DOHH2 (cell line): ENCODE results near the gene SLC44A5.

ENCODE experiments used
- H3F3A ChIP-seq: fragments of 200-600 bp; sonication (generic), shearing (Covaris generic); 2 replicates; pipeline ENCODE4 v1.6.0; 2016; ENCODE audit warnings: antibody characterized with exemption, mild to moderate bottlenecking; ENCODE audit not compliant: control insufficient read depth, insufficient read depth
- H3K27ac ChIP-seq: fragments of 200-600 bp; sonication (generic); 2 replicates; pipeline ENCODE4 v1.5.1; 2014; ENCODE audit warnings: low read depth, mild to moderate bottlenecking, low read length, moderate library complexity
- H3K27me3 ChIP-seq: fragments of 200-600 bp; sonication (generic); 2 replicates; pipeline ENCODE4 v1.6.1; 2014; ENCODE audit warnings: mild to moderate bottlenecking, low read length, mixed read lengths; ENCODE audit not compliant: control insufficient read depth
- H3K36me3 ChIP-seq: fragments of 200-600 bp; sonication (generic); 2 replicates; pipeline ENCODE4 v1.6.1; 2014; ENCODE audit warnings: mild to moderate bottlenecking, low read length, moderate library complexity, mixed read lengths; ENCODE audit not compliant: control insufficient read depth
- H3K4me1 ChIP-seq: fragments of 200-600 bp; sonication (generic); 2 replicates; pipeline ENCODE4 v1.6.1; 2014; ENCODE audit warnings: mild to moderate bottlenecking, low read length, mixed read lengths; ENCODE audit not compliant: control insufficient read depth
- H3K4me2 ChIP-seq: fragments of 200-600 bp; sonication (generic); 2 replicates; pipeline ENCODE4 v1.6.0; 2014; ENCODE audit warnings: mild to moderate bottlenecking, low read length, moderate library complexity
- H3K4me3 ChIP-seq: fragments of 200-600 bp; sonication (generic); 2 replicates; pipeline ENCODE4 v1.5.1; 2014; ENCODE audit warnings: mild to moderate bottlenecking, low read length, mixed read lengths
- H3K79me2 ChIP-seq: fragments of 200-600 bp; sonication (generic); 2 replicates; pipeline ENCODE4 v1.6.1; 2014; ENCODE audit warnings: mild to moderate bottlenecking, low read length, mixed read lengths; ENCODE audit not compliant: control insufficient read depth
- H3K9me2 ChIP-seq: fragments of 200-600 bp; sonication (generic); replicated peaks from 2 replicates; pipeline ENCODE4 v1.6.1; 2014; ENCODE audit warnings: mild to moderate bottlenecking, low read length, mixed read lengths; ENCODE audit not compliant: control insufficient read depth
- H3K9me3 ChIP-seq: fragments of 200-600 bp; sonication (generic); 2 replicates; pipeline ENCODE4 v1.6.1; 2014; ENCODE audit warnings: antibody characterized with exemption, low read length, mixed read lengths; ENCODE audit not compliant: control insufficient read depth, insufficient read depth
- H4K20me1 ChIP-seq: fragments of 200-600 bp; sonication (generic); 2 replicates; pipeline ENCODE4 v1.6.0; 2014; ENCODE audit warnings: low read depth, mild to moderate bottlenecking, antibody characterized with exemption, low read length, moderate library complexity; ENCODE audit not compliant: control insufficient read depth, insufficient read depth
- EZH2phosphoT487 ChIP-seq: fragments of 200-600 bp; sonication (generic); IDR thresholded peaks from 2 replicates; pipeline ENCODE4 v1.6.1; 2017; ENCODE audit warnings: borderline replicate concordance, mild to moderate bottlenecking, antibody characterized with exemption, low read length, moderate library complexity, mixed read lengths
- TF ChIP-seq, protein P1 (sequence below): fragments of 200-600 bp; sonication (generic); IDR thresholded peaks from one replicate; pipeline ENCODE4 v1.5.1; 2014; ENCODE audit warnings: antibody characterized with exemption, mild to moderate bottlenecking, low read depth, low read length; ENCODE audit not compliant: poor library complexity, severe bottlenecking

Gene SLC44A5

DNA sequence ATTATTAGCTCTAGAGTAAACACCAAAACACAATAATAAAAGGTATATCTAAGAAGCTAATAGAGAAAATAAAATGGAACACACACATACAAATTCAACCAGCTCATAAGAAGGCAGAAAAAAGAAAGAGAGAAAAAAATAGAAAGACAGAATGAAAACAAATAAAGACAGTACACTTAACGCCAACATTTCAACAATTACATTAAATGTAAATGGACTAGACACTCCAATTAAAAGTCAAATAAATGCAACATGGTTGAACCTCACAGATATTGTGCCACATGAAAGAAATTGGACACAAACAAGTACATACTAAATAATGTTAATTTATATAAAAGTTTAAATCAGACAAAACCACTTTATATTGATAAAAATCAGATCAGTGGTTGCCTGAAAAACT lies 56.0 kb downstream of the SLC44A5 start:
- H3K9me2 ChIP-seq, result no peaks in the 10 kb centered on the region
- H3K27me3 ChIP-seq, result no peaks in the 10 kb centered on the region; the same call in 1 of the 2 replicates
- no peak overlapping the region for H3K4me2 ChIP-seq
- no peaks in the 10 kb centered on the region for H3K9me3 ChIP-seq
- H3K4me1 ChIP-seq, result no peaks in the 10 kb centered on the region
- H3K79me2 ChIP-seq, result no peaks in the 10 kb centered on the region
- no peaks in the 10 kb centered on the region for H4K20me1 ChIP-seq
- no peaks in the 10 kb centered on the region for H3K36me3 ChIP-seq
- H3K4me3 ChIP-seq, result no peak overlapping the region
- no peak overlapping the region for H3K27ac ChIP-seq
- TF ChIP-seq, protein P1, sequence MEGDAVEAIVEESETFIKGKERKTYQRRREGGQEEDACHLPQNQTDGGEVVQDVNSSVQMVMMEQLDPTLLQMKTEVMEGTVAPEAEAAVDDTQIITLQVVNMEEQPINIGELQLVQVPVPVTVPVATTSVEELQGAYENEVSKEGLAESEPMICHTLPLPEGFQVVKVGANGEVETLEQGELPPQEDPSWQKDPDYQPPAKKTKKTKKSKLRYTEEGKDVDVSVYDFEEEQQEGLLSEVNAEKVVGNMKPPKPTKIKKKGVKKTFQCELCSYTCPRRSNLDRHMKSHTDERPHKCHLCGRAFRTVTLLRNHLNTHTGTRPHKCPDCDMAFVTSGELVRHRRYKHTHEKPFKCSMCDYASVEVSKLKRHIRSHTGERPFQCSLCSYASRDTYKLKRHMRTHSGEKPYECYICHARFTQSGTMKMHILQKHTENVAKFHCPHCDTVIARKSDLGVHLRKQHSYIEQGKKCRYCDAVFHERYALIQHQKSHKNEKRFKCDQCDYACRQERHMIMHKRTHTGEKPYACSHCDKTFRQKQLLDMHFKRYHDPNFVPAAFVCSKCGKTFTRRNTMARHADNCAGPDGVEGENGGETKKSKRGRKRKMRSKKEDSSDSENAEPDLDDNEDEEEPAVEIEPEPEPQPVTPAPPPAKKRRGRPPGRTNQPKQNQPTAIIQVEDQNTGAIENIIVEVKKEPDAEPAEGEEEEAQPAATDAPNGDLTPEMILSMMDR, result no peak
- no peak for TF ChIP-seq EZH2phosphoT487
- no peaks in the 10 kb centered on the region for H3F3A ChIP-seq

DNA sequence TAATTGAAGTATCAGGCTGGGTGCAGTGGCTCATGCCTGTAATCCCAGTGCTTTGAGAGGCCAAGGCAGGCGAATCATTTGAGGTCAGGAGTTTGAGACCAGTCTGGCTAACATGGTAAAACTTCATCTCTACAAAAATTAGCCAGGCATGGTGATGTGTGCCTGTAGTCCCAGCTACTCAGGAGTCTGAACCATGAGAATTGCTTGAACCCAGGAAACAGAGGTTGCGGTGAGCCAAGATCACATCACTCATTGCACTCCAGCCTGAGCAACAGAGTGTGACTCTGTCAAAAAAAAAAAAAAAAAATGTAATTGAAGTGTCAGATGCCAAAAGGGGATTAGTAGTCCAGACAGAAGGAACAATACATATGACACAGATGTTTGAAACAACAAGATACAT lies 56.7 kb downstream of the SLC44A5 start:
- Histone ChIP-seq H3K4me1 (no peaks in the 10 kb centered on the region), H3K27me3 (no peaks in the 10 kb centered on the region), H3K79me2 (no peaks in the 10 kb centered on the region), H4K20me1 (no peaks in the 10 kb centered on the region), H3K4me2 (no peak overlapping the region), H3K36me3 (no peaks in the 10 kb centered on the region), H3K9me3 (no peaks in the 10 kb centered on the region), H3K4me3 (no peak overlapping the region), H3K27ac (no peak overlapping the region), H3K9me2 (no peaks in the 10 kb centered on the region), H3F3A (no peaks in the 10 kb centered on the region)
- TF ChIP-seq, protein P1, result no peak
- no peak for TF ChIP-seq EZH2phosphoT487

DNA sequence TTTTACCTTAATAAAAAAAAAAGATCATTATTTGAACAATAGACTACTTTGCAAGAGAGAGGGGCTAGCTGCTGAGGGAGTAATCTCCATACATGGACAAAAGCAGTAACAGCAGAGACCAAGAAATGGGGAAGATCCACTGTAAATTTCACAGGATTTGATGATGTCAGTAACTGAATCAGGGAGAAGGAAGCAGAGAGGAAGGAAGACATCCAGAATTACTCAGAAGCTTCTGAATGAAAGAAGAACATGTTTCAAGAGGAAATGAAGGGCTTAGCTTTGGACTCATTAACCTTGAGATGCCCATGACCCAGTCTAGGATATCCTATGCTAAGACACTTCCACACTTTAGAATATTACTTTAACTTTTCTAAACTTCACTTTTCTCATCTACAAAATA lies 60.4 kb downstream of the SLC44A5 start:
- H3K4me3 ChIP-seq, result no peak overlapping the region
- no peaks in the 10 kb centered on the region for H3K9me2 ChIP-seq
- H3K36me3 ChIP-seq, result no peaks in the 10 kb centered on the region
- H3K27ac ChIP-seq, result no peak overlapping the region
- TF ChIP-seq EZH2phosphoT487, result no peak
- TF ChIP-seq, protein P1, result no peak
- no peaks in the 10 kb centered on the region for H3F3A ChIP-seq
- no peaks in the 10 kb centered on the region for H4K20me1 ChIP-seq
- H3K4me1 ChIP-seq, result no peaks in the 10 kb centered on the region
- no peak overlapping the region for H3K4me2 ChIP-seq
- no peaks in the 10 kb centered on the region for H3K79me2 ChIP-seq
- H3K9me3 ChIP-seq, result no peaks in the 10 kb centered on the region
- H3K27me3 ChIP-seq, result no peaks in the 10 kb centered on the region
